ENCODE results near the gene MAJIN.

GRCh38 chr11:64894070-64894811, 77.7 kb downstream of the MAJIN start:
- TF ChIP-seq CTCF (conservative IDR thresholded peaks at IDR 0.05; ENCODE audit: low read depth in 2 of 2) (peak; percentile 82 to 100), POLR2AphosphoS5 (IDR thresholded peaks at IDR 0.05; ENCODE audit: low read depth) (no peak)
